ES-I3 (cell line): ENCODE results near the gene NCOA6.

Source experiments
- H3K36me3 ChIP-seq: 2 replicates; pipeline ENCODE4 v1.6.1; 2013; ENCODE audit warnings: mild to moderate bottlenecking, low read length, control low read depth, moderate library complexity; ENCODE audit not compliant: insufficient read depth
- H3K4me1 ChIP-seq: 2 replicates; pipeline ENCODE4 v1.6.1; 2013; ENCODE audit warnings: mild to moderate bottlenecking, control low read depth, low read length; ENCODE audit not compliant: insufficient read depth
- H3K9ac ChIP-seq: 2 replicates; pipeline ENCODE4 v1.6.1; 2013; ENCODE audit warnings: low read depth, mild to moderate bottlenecking, low read length, moderate library complexity
- H3K9me3 ChIP-seq: 2 replicates; pipeline ENCODE4 v1.6.1; 2013; ENCODE audit warnings: mild to moderate bottlenecking, low read length, moderate library complexity; ENCODE audit not compliant: control insufficient read depth, insufficient read depth

Gene NCOA6

DNA sequence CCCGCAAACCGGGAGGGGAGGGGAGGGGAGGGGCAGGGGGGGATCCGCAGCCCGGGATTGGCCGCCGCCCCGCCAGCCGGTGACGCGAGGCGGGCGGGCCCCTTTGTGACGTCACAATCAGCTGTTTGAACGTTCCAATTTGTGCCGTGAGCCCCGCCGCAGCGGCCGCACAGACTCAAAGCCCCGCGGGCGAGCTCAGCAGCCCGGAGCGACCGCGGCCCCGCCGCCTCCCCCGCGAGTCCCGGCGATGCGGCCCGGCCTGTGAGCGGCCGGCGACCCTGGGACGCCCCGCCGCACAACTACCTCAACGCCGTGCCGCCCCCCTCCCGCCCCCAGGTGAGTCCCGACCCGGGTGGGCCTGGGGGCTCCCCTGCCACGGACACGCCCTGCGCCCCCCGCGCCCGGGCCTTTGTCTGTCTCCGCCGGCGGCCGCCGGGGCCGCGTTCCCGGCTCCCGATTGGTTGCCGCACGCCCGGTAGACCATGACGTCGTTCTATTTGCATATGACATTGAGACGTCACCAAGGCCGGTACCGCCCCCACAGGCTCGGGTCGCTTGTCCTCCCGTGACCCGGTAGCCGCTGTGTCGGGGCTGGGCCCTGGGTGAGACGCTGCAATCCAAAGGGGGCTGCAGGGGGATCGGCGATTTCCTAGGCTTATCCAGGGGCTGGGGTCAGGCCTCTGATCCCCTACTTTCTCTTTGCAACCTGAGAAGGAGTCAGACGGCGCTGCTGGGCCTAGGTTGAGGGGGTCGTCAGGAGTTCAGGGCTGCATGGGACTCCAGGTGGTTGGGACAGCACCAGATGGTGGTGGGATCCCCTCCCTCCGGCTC lies 121.1 kb downstream of the NCOA6 start, which contains the start of gene TP53INP2:
TP53INP2 (plus strand) TSS at position 168 of the 831 bp plus-strand sequence. CDS start 4,396 bp downstream, outside the sequence.
- H3K4me1 ChIP-seq: peaks cover 6% of the 10 kb centered on the region; the same call in 1 of the 2 replicates
- no peaks in the 10 kb centered on the region for H3K9me3 ChIP-seq
- H3K36me3 ChIP-seq: no peaks in the 10 kb centered on the region
- H3K9ac ChIP-seq: peak within 1 kb of the TSS; percentile 76

DNA sequence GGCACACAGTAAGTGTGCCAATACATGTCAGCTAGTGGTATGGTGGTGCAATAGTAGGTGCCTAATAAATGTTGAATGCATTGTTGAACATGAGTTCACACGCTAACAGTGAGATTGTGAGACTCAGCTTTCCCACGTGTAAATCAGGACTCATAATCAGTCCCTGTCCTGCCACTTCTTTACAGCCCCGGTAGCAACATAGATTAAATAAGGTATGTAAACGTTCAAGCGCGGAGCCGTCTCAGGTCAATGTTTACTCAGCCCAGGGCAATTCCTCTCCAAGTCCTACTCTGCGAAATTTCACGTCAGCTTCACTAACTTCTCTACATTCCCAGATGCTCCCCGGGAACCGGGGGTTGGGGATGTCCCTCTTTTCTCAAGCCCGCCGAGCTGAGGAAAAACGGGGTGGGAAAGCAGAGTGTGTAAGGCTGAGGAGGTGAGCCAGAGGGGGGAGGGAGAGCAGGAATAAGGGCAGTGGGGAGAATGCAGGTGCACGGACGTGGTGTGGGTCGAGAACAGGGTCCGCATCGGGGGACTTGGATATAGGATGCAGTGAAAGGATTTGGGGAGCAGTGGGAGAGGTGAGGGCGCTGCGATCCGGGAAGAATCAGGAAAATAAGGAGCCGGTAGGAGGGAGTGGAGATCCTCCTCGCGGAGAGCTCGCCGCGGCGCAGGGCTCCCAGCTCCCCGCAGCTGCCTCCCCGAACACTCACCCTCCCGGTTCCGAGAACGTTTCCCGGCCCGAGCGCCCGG lies 121.9 kb downstream of the NCOA6 start:
- no peaks in the 10 kb centered on the region for H3K36me3 ChIP-seq
- H3K9ac ChIP-seq: peak overlapping the region; percentile 76; the same call in 1 of the 2 replicates
- peaks cover 6% of the 10 kb centered on the region; the same call in 1 of the 2 replicates for H3K4me1 ChIP-seq
- no peaks in the 10 kb centered on the region for H3K9me3 ChIP-seq

DNA sequence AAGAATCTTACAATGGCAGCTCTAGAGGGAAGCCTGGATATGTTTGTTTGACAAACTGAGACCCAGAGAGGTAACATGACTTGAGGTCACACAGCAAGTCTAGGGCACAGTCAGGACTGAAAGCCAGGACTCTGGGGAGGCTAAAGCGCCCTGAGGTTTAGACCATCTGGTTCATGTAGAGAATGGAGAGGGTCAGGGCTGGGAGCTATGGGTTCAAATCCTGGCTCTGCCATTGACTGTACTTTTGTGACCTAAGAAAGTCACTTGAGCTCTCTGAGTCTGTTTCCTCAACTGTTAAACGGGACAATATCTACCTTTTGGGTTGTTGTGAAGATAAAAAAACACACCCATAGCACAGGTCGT lies 122.4 kb downstream of the NCOA6 start:
- peaks cover 6% of the 10 kb centered on the region; the same call in 1 of the 2 replicates for H3K4me1 ChIP-seq

DNA sequence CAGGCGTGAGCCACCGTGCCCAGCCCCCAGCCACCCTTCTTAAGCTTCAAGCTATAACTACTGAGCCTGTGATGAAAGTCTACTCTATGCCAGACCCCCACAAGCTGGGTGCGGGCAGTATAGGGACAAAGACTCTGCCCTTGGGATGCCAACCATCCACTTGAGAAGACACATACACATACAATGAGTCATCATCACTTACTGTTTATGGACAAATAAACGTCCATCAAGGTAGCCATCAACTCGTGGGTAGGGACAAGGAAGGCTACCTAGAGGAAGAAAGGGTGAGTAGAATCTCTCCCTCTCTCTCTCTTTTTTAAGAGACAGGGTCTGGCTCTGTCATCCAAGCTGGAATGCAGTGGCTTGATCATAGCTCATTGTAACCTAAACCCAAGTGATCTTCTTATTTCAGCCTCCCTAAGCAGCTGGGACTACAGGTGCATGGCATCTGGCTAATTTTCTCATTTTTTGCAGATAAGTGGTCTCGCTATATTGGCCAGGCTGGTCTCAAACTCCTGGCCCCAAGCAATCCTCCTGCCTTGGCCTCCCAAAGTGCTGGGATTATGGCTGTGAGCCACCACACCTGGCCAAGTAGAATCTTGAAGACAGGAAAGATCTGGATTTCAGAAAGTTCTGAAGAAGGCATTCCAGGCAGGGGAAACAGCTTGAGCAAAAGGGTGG lies 123.9 kb downstream of the NCOA6 start:
- no peak overlapping the region for H3K9ac ChIP-seq
- H3K36me3 ChIP-seq: no peaks in the 10 kb centered on the region
- H3K9me3 ChIP-seq: no peaks in the 10 kb centered on the region
- H3K4me1 ChIP-seq: peaks cover 6% of the 10 kb centered on the region; the same call in 1 of the 2 replicates

More for the DNA sequence above, 122.4 kb downstream of the NCOA6 start:
- Histone ChIP-seq H3K9ac (peak overlapping the region; percentile 76; the same call in 1 of the 2 replicates), H3K9me3 (no peaks in the 10 kb centered on the region), H3K36me3 (no peaks in the 10 kb centered on the region)

- H3K9me3 ChIP-seq: no peaks in the 10 kb centered on the region
- H3K4me1 ChIP-seq: no peaks in the 10 kb centered on the region
- no peaks in the 10 kb centered on the region for H3K36me3 ChIP-seq
- H3K9ac ChIP-seq: no peak overlapping the region
Observed at GRCh38 chr20:34693414-34693813, 132.0 kb downstream of the NCOA6 start.

- H3K4me1 ChIP-seq: peaks cover 5% of the 10 kb centered on the region; the same call in 1 of the 2 replicates
- H3K36me3 ChIP-seq: no peaks in the 10 kb centered on the region
- no peak overlapping the region for H3K9ac ChIP-seq
- no peaks in the 10 kb centered on the region for H3K9me3 ChIP-seq
Observed at GRCh38 chr20:34691838-34692237, 133.6 kb downstream of the NCOA6 start.

DNA sequence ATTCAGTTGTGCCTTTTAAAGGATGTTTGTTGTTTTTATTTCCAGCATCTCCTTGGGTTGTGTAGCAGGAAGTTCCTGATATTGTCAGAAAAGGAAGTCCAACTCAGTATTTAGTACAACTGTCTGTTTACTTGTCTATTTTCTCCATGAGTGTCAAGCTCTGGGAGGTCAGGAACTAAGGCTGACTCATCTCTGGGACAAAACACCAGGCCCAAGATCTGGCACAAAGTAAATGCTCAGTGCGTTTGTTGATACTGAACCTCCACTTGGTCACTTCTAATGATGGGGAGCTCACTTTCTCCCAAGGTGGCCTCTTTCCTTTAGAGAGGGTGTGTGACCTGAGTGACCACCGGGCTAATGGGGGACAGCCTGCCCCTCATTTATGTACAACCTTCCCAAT lies 136.0 kb downstream of the NCOA6 start:
- H3K9ac ChIP-seq: no peak overlapping the region
- no peaks in the 10 kb centered on the region for H3K36me3 ChIP-seq
- peaks cover 5% of the 10 kb centered on the region; the same call in 1 of the 2 replicates for H3K4me1 ChIP-seq
- H3K9me3 ChIP-seq: no peaks in the 10 kb centered on the region

GRCh38 chr20:34683667-34684066 lies 141.8 kb downstream of the NCOA6 start:
- Histone ChIP-seq H3K9me3 (no peaks in the 10 kb centered on the region), H3K9ac (no peak overlapping the region), H3K36me3 (no peaks in the 10 kb centered on the region), H3K4me1 (peaks cover 5% of the 10 kb centered on the region; the same call in 1 of the 2 replicates)

- no peak overlapping the region for H3K9ac ChIP-seq
- H3K36me3 ChIP-seq: no peaks in the 10 kb centered on the region
Observed at GRCh38 chr20:34680586-34681175, 144.8 kb downstream of the NCOA6 start.

GRCh38 chr20:34676642-34677373 lies 148.6 kb downstream of the NCOA6 start, which contains the start of gene PIGU:
Gene PIGU (minus strand): TSS chr20:34677092. CDS start chr20:34677085, 7 bp downstream.
- no peaks in the 10 kb centered on the region for H3K9me3 ChIP-seq
- no peaks in the 10 kb centered on the region for H3K36me3 ChIP-seq
- H3K9ac ChIP-seq: peak within 1 kb of the TSS; percentile 81
- no peaks in the 10 kb centered on the region for H3K4me1 ChIP-seq

More at GRCh38 chr20:34680586-34681175, 144.8 kb downstream of the NCOA6 start:
- Histone ChIP-seq H3K9me3 (no peaks in the 10 kb centered on the region), H3K4me1 (no peaks in the 10 kb centered on the region)

DNA sequence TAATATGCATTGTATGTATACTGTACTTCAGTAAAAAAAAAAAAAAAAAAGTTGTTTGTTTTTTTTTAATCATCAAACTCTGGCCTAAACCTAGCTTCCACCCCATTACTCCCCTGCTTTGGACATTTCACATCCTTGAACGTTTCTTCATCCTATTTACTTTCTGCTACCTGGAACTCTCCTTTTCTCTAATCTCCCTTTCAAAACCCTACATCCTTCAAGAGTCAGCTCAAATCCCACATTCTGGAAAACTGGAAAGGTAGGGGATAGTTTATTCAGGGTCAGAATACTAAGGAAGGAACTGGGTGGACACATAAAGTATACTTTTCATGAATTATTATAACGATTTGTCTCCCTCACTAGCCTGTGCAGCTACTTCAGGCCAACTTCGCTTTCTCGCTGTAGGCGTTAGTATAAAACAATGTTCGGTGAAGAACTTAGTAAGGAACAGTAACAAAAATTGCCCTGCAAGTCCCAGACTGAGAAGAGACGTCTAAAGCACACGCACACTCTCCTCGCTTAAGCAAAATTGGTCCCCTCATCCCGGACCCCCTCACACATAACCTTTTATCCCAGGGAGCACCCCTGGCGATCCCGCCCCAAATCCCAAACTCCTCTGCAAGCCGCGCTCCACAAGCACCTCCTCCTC lies 149.3 kb downstream of the NCOA6 start:
- H3K9ac ChIP-seq: peak overlapping the region; percentile 81
- no peaks in the 10 kb centered on the region for H3K9me3 ChIP-seq

DNA sequence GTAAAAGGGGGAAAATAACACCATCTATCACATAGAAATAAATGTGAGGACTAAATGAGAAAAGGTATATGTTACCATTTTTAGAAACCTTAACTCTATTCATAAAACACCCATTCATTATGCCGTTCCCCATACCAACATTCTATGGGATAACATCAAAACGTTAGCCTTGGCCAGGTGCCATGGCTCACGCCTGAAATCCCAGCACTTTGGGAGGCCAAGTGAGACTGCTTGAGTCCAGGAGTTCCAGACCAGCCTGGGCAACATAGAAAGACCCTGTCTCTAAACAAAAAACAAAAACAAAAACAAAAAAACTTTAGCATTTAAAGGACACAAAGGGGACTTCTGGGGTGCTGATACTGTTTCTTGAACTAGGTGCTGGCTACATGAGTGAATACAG lies 149.9 kb downstream of the NCOA6 start:
- Histone ChIP-seq H3K4me1 (no peaks in the 10 kb centered on the region), H3K9me3 (no peaks in the 10 kb centered on the region), H3K36me3 (no peaks in the 10 kb centered on the region), H3K9ac (peak overlapping the region; percentile 81; the same call in 1 of the 2 replicates)

More for the DNA sequence above, 149.3 kb downstream of the NCOA6 start:
- Histone ChIP-seq H3K36me3 (no peaks in the 10 kb centered on the region), H3K4me1 (no peaks in the 10 kb centered on the region)

- no peak overlapping the region for H3K9ac ChIP-seq
- H3K4me1 ChIP-seq: no peaks in the 10 kb centered on the region
- no peaks in the 10 kb centered on the region for H3K36me3 ChIP-seq
Observed at GRCh38 chr20:34673412-34673811, 152.0 kb downstream of the NCOA6 start.

More at GRCh38 chr20:34673412-34673811, 152.0 kb downstream of the NCOA6 start:
- no peaks in the 10 kb centered on the region for H3K9me3 ChIP-seq
